Bronchial smooth muscle cell (primary cell): Measurements from ENCODE around the gene PI4KA. TPM values are rescaled to one million over a fixed set of nuclear protein-coding genes. Genes with fewer than 3 reads are reported as not detected.

Experiments used
- total RNA-seq: library from RNA; depleted of rRNA; stranded (reverse); fragments of >200 nt; gene quantifications from 2 replicates; pipeline ENCODE4 v1.2.1, GENCODE V29; 2014

Gene PI4KA
- total RNA-seq: 22.5 and 27.9 TPM in 2 replicates

DNA sequence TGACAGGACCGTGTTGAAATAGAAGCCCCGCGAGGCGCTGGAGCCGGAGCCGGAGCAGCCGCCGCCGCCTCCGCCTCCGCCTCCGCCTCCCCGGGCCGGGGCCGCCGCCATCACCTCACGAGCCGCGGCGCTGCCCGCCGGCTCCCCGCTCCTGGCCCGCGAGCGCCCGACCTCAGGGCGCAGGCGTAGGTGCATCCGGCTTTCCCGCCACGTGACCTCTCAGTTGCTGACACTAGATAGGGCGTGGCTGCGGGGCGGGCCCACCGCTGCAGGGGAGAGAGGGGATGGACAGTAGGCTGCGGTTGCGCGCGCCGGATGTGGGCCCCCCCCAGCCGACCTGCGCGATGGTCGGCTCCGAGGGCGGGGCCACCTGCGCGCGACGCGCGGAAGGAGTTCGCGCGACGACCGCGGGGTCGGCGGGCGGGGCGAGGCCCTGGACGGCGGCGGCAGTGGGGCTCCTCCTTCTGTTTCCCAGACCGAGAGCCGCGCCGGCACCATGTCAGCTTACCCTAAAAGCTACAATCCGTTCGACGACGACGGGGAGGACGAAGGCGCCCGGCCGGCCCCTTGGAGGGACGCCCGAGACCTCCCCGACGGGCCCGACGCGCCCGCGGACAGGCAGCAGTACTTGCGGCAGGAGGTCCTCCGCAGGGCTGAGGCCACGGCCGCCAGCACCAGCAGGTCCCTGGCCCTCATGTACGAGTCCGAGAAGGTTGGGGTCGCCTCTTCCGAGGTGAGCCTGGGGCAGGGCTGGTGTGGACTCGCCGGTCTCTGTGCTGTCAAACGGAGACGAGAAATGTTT is at the start of gene PI4KA, which contains the start of gene SNAP29:
Gene PI4KA, minus strand, starts transcription at position 197 of the 802 bp plus-strand sequence. Its CDS starts 86 bp downstream, at position 111.
Gene SNAP29, plus strand, starts transcription at position 393 of the 802 bp plus-strand sequence. Its CDS starts 104 bp downstream, at position 497.

DNA sequence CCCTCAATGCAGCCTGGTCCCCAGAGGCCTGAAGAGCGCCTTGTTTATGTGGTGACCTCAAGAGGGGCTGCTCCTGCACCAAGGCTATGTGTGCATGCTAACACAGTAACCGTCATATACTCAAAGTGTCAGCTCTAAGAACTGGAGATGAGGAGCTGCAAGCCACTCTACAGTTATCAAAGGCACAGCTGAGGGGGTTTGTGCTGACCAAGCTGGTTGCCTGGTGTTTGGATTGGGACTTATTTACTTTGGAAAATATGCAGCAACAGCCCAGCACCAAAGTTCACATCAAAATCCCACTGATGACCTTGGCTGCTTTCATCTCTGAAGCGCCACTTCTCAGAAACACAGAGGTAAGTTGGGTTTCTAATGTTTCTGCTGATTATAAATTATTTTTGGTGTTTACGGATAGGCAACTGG is 84.8 kb downstream of the PI4KA start, which contains the start of gene SERPIND1:
Gene SERPIND1, plus strand, starts transcription at position 321 of the 420 bp plus-strand sequence. CDS start 5,200 bp downstream, outside the sequence.

Other genes with a start within 250 kb of the PI4KA start
- not detected in 2 replicates for gene SERPIND1, start 84.7 kb downstream of the PI4KA start, total RNA-seq
- 5.8 and 7.1 TPM in 2 replicates for gene SNAP29, start 196 bp upstream of the PI4KA start, total RNA-seq
- gene CRKL, start 58.6 kb upstream of the PI4KA start, total RNA-seq: 20.8 and 24.0 TPM in 2 replicates
- gene AIFM3, start 108.4 kb upstream of the PI4KA start, total RNA-seq: 1.1 and 1.4 TPM in 2 replicates
- gene LZTR1, start 123.5 kb upstream of the PI4KA start, total RNA-seq: 53.6 and 64.0 TPM in 2 replicates
- 18.3 and 19.3 TPM in 2 replicates for gene THAP7, start 143.3 kb upstream of the PI4KA start, total RNA-seq
- 2.6 and 6.9 TPM in 2 replicates for gene P2RX6, start 156.4 kb upstream of the PI4KA start, total RNA-seq
- 0.16 and 0.17 TPM in 2 replicates for gene SLC7A4, start 173.8 kb upstream of the PI4KA start, total RNA-seq
- under 0.01 TPM in 2 replicates for gene LRRC74B, start 187.1 kb upstream of the PI4KA start, total RNA-seq